HEK293T (cell line): ENCODE measurements around the gene RAB7B.

Experiments used
- CTCF ChIA-PET: fragments of 350-600 bp; formaldehyde crosslinking; extraction: SDS; loops from one replicate; lab custom pipeline; 2021; ENCODE audit warnings: antibody characterized with exemption, inconsistent platforms; lab: Yijun Ruan, JAX
- POLR2A ChIA-PET: fragments of 350-600 bp; formaldehyde crosslinking; extraction: SDS; loops from one replicate; lab custom pipeline; 2020; ENCODE audit warnings: antibody characterized with exemption, inconsistent platforms; lab: Yijun Ruan, JAX
- DNase-seq: peaks from one replicate; pipeline ENCODE4 v3.0.0; 2012; ENCODE audit warnings: mixed read lengths; ENCODE audit errors: extremely low spot score
- ARNT ChIP-seq: fragments of 450-650 bp; IDR thresholded peaks from 2 replicates; pipeline ENCODE4 v1.6.1; 2017; ENCODE audit warnings: mild to moderate bottlenecking
- BHLHE40 ChIP-seq: fragments of 450-650 bp; IDR thresholded peaks from 2 replicates; pipeline ENCODE4 v1.6.1; 2016; ENCODE audit warnings: mild to moderate bottlenecking, moderate library complexity, borderline replicate concordance
- CTBP1 ChIP-seq: fragments of 450-650 bp; IDR thresholded peaks from 2 replicates; pipeline ENCODE4 v1.6.1; 2016; ENCODE audit warnings: borderline replicate concordance
- ELF4 ChIP-seq: fragments of 450-650 bp; IDR thresholded peaks from 2 replicates; pipeline ENCODE4 v1.6.1; 2017; ENCODE audit warnings: antibody characterized with exemption
- FOXA1 ChIP-seq: fragments of 450-650 bp; IDR thresholded peaks from 2 replicates; pipeline ENCODE4 v1.6.1; 2016; ENCODE audit warnings: mild to moderate bottlenecking
- FOXK2 ChIP-seq: fragments of 450-650 bp; IDR thresholded peaks from 2 replicates; pipeline ENCODE4 v1.6.1; 2016; ENCODE audit warnings: mild to moderate bottlenecking
- FOXM1 ChIP-seq: fragments of 450-650 bp; IDR thresholded peaks from 2 replicates; pipeline ENCODE4 v1.6.1; 2017; ENCODE audit warnings: mild to moderate bottlenecking, borderline replicate concordance
- HDGF ChIP-seq: fragments of 450-650 bp; IDR thresholded peaks from 2 replicates; pipeline ENCODE4 v1.6.1; 2017; ENCODE audit warnings: antibody characterized with exemption, borderline replicate concordance
- L3MBTL2 ChIP-seq: fragments of 450-650 bp; conservative IDR thresholded peaks from 2 replicates; pipeline ENCODE4 v1.6.1; 2016; ENCODE audit warnings: mild to moderate bottlenecking
- LEF1 ChIP-seq: fragments of 450-650 bp; IDR thresholded peaks from 2 replicates; pipeline ENCODE4 v1.6.1; 2017; ENCODE audit warnings: mild to moderate bottlenecking, borderline replicate concordance
- NFRKB ChIP-seq: fragments of 450-650 bp; IDR thresholded peaks from 2 replicates; pipeline ENCODE4 v1.6.1; 2016; ENCODE audit warnings: mild to moderate bottlenecking, moderate library complexity
- PKNOX1 ChIP-seq: fragments of 450-650 bp; IDR thresholded peaks from 2 replicates; pipeline ENCODE4 v1.6.1; 2016
- SP1 ChIP-seq: fragments of 450-650 bp; IDR thresholded peaks from 2 replicates; pipeline ENCODE4 v1.6.1; 2017
- SUZ12 ChIP-seq: fragments of 450-650 bp; IDR thresholded peaks from 2 replicates; pipeline ENCODE4 v1.6.1; 2016; ENCODE audit warnings: mild to moderate bottlenecking
- TARDBP ChIP-seq: fragments of 450-650 bp; IDR thresholded peaks from 2 replicates; pipeline ENCODE4 v1.6.1; 2016
- ZNF384 ChIP-seq: fragments of 450-650 bp; IDR thresholded peaks from 2 replicates; pipeline ENCODE4 v1.6.1; 2016

Gene RAB7B

GRCh38 chr1:205979301-205979700 lies 23.9 kb downstream of the RAB7B start:
- no peak for DNase-seq
- TF ChIP-seq TARDBP (no peak), SP1 (no peak), NFRKB (no peak), FOXA1 (no peak), FOXM1 (no peak), ELF4 (no peak)
- POLR2A ChIA-PET: no interaction called here
- CTCF ChIA-PET: interaction anchor here (0.8 to 5.2 kb wide), 2 partner anchors 60 to 321 kb away, joined by 3 to 197 read pairs; no protein-coding TSS in a partner anchor

GRCh38 chr1:205978676-205979075 lies 24.5 kb downstream of the RAB7B start:
- TF ChIP-seq NFRKB (no peak), SP1 (no peak), ZNF384 (no peak), ELF4 (no peak), BHLHE40 (no peak), FOXA1 (no peak), PKNOX1 (no peak), FOXK2 (no peak), ARNT (no peak), L3MBTL2 (no peak), LEF1 (no peak), HDGF (no peak), CTBP1 (no peak)
- DNase-seq: no peak
- ChIA-PET POLR2A (no interaction called here), CTCF (interaction anchor here (0.8 to 5.2 kb wide), 5 partner anchors 10 to 320 kb away, joined by 3 to 197 read pairs (median 6); partner anchors contain the start of gene RAB7B)

GRCh38 chr1:205977402-205978014 lies 25.7 kb downstream of the RAB7B start:
- POLR2A ChIA-PET: interaction anchor here (0.8 to 1.4 kb wide), 5 partner anchors 9 to 185 kb away, joined by 3 to 10 read pairs (median 3); no protein-coding TSS in a partner anchor
- DNase-seq: peak; percentile 87
- TF ChIP-seq PKNOX1 (no peak), CTBP1 (no peak), FOXM1 (no peak), ZNF384 (no peak), SP1 (no peak), TARDBP (no peak), FOXK2 (no peak), FOXA1 (no peak), ELF4 (no peak), LEF1 (no peak), ARNT (no peak), L3MBTL2 (no peak)
- CTCF ChIA-PET: interaction anchor here (0.6 to 5.2 kb wide), 53 partner anchors 9 to 336 kb away, joined by 3 to 197 read pairs (median 4); partner anchors contain the start of genes RAB7B and SLC26A9

- TF ChIP-seq FOXA1: no peak
- TF ChIP-seq FOXK2: no peak
- no peak for TF ChIP-seq TARDBP
- no peak for TF ChIP-seq CTBP1
- no peak for TF ChIP-seq FOXM1
- TF ChIP-seq ELF4: no peak
- no peak for TF ChIP-seq ARNT
- TF ChIP-seq L3MBTL2: no peak
- TF ChIP-seq SP1: no peak
- TF ChIP-seq PKNOX1: no peak
- no peak for TF ChIP-seq LEF1
- TF ChIP-seq BHLHE40: no peak
- no peak for TF ChIP-seq ZNF384
- TF ChIP-seq HDGF: no peak
- TF ChIP-seq NFRKB: no peak
- TF ChIP-seq SUZ12: no peak
- ChIA-PET POLR2A (interaction anchor here (0.8 to 1.4 kb wide), 5 partner anchors 8 to 185 kb away, joined by 3 to 10 read pairs (median 3); no protein-coding TSS in a partner anchor), CTCF (interaction anchor here (0.6 to 5.2 kb wide), 53 partner anchors 8 to 421 kb away, joined by 3 to 197 read pairs (median 4); partner anchors contain the start of gene SLC26A9)
- DNase-seq: no peak
Measured at GRCh38 chr1:205976708-205977401, 26.3 kb downstream of the RAB7B start.

GRCh38 chr1:205976036-205976435 lies 27.2 kb downstream of the RAB7B start:
- ChIA-PET POLR2A (no interaction called here), CTCF (interaction anchor here (0.6 to 5.2 kb wide), 9 partner anchors 29 to 420 kb away, joined by 3 to 197 read pairs (median 5); partner anchors contain the start of gene SLC26A9)
- no peak for DNase-seq
- TF ChIP-seq ELF4: no peak
- no peak for TF ChIP-seq FOXM1
- TF ChIP-seq L3MBTL2: no peak
- TF ChIP-seq SUZ12: no peak
- TF ChIP-seq LEF1: no peak
- no peak for TF ChIP-seq BHLHE40
- TF ChIP-seq ZNF384: no peak
- TF ChIP-seq TARDBP: no peak
- no peak for TF ChIP-seq CTBP1
- TF ChIP-seq SP1: no peak
- no peak for TF ChIP-seq NFRKB
- no peak for TF ChIP-seq FOXK2
- TF ChIP-seq HDGF: no peak
- TF ChIP-seq FOXA1: no peak
- no peak for TF ChIP-seq PKNOX1
- TF ChIP-seq ARNT: no peak
